ENCODE measurements around the gene SEC14L3. TPM values are rescaled to one million over a fixed set of nuclear protein-coding genes. Genes with fewer than 3 reads are reported as not detected.

The SEC14L3 gene
- total RNA-seq, 3 donors from 2014 or later, result not detected

Other genes with a start within 250 kb of the SEC14L3 start
- 1 to 10 TPM; 1.4 to 9.5 (median 1.6) TPM for gene LIF, start 225.3 kb downstream of the SEC14L3 start, total RNA-seq
- 1 to 10 TPM; 1.3 to 2.5 (median 1.3) TPM for gene OSM, start 205.2 kb downstream of the SEC14L3 start, total RNA-seq
- 10 to 100 TPM; 15.5 to 26.6 (median 20.6) TPM for gene CASTOR1, start 182.5 kb downstream of the SEC14L3 start, total RNA-seq
- gene TBC1D10A, start 145.1 kb downstream of the SEC14L3 start, total RNA-seq, result 10 to 100 TPM; 25.0 to 50.1 (median 32.4) TPM
- gene SF3A1, start 115.1 kb downstream of the SEC14L3 start, total RNA-seq, result 10 to 100 TPM; 47.7 to 68.6 (median 47.9) TPM
- 1 to 10 TPM; 2.6 to 7.5 (median 6.6) TPM for gene CCDC157, start 115.0 kb downstream of the SEC14L3 start, total RNA-seq
- 10 to 100 TPM; 13.3 to 15.4 (median 14.0) TPM for gene RNF215, start 84.6 kb downstream of the SEC14L3 start, total RNA-seq
- gene SEC14L2, start 75.0 kb downstream of the SEC14L3 start, total RNA-seq, result 10 to 100 TPM in 2 of 3 donors, 1 to 10 TPM in 1; 5.3 to 45.7 (median 29.5) TPM
- 10 to 100 TPM in 2 of 3 donors, 1 to 10 TPM in 1; 2.9 to 16.7 (median 14.4) TPM for gene MTFP1, start 46.2 kb downstream of the SEC14L3 start, total RNA-seq
- gene SEC14L4, start 33.7 kb upstream of the SEC14L3 start, total RNA-seq, result under 1 TPM in 1 of 3 donors, not detected in 2; 0.29 TPM
- gene SEC14L6, start 74.7 kb upstream of the SEC14L3 start, total RNA-seq, result under 1 TPM in 2 of 3 donors, not detected in 1; 0.33 to 0.73 TPM
- gene GAL3ST1, start 102.6 kb upstream of the SEC14L3 start, total RNA-seq, result 1 to 10 TPM; 1.3 to 2.6 (median 1.3) TPM
- 10 to 100 TPM; 45.3 to 65.1 (median 56.4) TPM for gene PES1, start 119.9 kb upstream of the SEC14L3 start, total RNA-seq
- gene TCN2, start 135.2 kb upstream of the SEC14L3 start, total RNA-seq, result 10 to 100 TPM; 32.4 to 69.8 (median 36.7) TPM
- gene SLC35E4, start 163.8 kb upstream of the SEC14L3 start, total RNA-seq, result 1 to 10 TPM; 3.4 to 8.5 (median 4.8) TPM
- 10 to 100 TPM in 1 of 3 donors, 1 to 10 TPM in 2; 5.9 to 12.0 (median 8.0) TPM for gene DUSP18, start 195.9 kb upstream of the SEC14L3 start, total RNA-seq
- gene OSBP2, start 222.9 kb upstream of the SEC14L3 start, total RNA-seq, result 1 to 10 TPM in 2 of 3 donors, under 1 TPM in 1; 0.96 to 4.6 (median 4.4) TPM